ENCODE data around the gene MKRN2OS. TPM values are rescaled to one million over a fixed set of nuclear protein-coding genes. Genes with fewer than 3 reads are reported as not detected.

MKRN2OS gene
- total RNA-seq, 3 donors from 2014 or later, result 1.0 to 3.6 TPM; not detected in 1

DNA sequence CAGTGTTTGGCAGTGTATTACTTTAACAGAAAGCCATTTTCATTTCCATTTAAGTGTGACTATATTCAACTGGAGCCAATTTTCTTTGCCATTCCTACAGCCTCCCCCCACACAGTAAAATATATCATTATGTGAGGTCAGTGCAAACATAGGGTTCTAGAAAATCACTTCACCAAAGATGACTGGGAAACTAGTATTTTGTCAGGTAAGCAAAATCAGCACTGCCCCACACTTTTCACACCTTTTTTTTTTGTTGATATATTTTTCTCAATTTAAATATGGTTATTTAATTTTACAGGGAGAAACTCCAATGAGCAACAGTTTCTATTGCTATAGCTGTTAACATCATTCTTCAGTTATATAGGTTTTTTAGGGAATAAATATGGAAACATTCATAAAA is 29.7 kb downstream of the MKRN2OS start:
- Histone ChIP-seq H3K27ac (no peak overlapping the region), H3K27me3 (no peaks in the 10 kb centered on the region), H3K9me3 (no peaks in the 10 kb centered on the region), H3K4me1 (no peaks in the 10 kb centered on the region), H3K36me3 (no peaks in the 10 kb centered on the region), H3K4me3 (no peak overlapping the region)
- intact Hi-C loops (cut with DNase I; ENCODE audit: low total_unique reads), result no loop called here
- DNase-seq (ENCODE audit: low spot score in 2 of 2), result no peak
- TF ChIP-seq POLR2AphosphoS5 (IDR thresholded peaks at IDR 0.05), result no peak
- TF ChIP-seq, protein P1, sequence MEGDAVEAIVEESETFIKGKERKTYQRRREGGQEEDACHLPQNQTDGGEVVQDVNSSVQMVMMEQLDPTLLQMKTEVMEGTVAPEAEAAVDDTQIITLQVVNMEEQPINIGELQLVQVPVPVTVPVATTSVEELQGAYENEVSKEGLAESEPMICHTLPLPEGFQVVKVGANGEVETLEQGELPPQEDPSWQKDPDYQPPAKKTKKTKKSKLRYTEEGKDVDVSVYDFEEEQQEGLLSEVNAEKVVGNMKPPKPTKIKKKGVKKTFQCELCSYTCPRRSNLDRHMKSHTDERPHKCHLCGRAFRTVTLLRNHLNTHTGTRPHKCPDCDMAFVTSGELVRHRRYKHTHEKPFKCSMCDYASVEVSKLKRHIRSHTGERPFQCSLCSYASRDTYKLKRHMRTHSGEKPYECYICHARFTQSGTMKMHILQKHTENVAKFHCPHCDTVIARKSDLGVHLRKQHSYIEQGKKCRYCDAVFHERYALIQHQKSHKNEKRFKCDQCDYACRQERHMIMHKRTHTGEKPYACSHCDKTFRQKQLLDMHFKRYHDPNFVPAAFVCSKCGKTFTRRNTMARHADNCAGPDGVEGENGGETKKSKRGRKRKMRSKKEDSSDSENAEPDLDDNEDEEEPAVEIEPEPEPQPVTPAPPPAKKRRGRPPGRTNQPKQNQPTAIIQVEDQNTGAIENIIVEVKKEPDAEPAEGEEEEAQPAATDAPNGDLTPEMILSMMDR (IDR thresholded peaks at IDR 0.05), result no peak
- TF ChIP-seq POLR2A (IDR thresholded peaks at IDR 0.05), result no peak

GRCh38 chr3:12513694-12514446 is 31.4 kb downstream of the MKRN2OS start:
- no peaks in the 10 kb centered on the region for H3K36me3 ChIP-seq
- no peaks in the 10 kb centered on the region for H3K4me1 ChIP-seq
- no peak for DNase-seq (ENCODE audit: low spot score in 2 of 2)
- no peak for TF ChIP-seq POLR2AphosphoS5 (IDR thresholded peaks at IDR 0.05)
- TF ChIP-seq, protein P1 (IDR thresholded peaks at IDR 0.05), result no peak
- no peak overlapping the region for H3K4me3 ChIP-seq
- no peaks in the 10 kb centered on the region for H3K27me3 ChIP-seq
- intact Hi-C loops (cut with DNase I; ENCODE audit: low total_unique reads), result no loop called here
- H3K27ac ChIP-seq, result no peak overlapping the region
- H3K9me3 ChIP-seq, result no peaks in the 10 kb centered on the region

GRCh38 chr3:12512534-12513118 is 32.7 kb downstream of the MKRN2OS start:
- Histone ChIP-seq H3K4me1 (no peaks in the 10 kb centered on the region), H3K36me3 (no peaks in the 10 kb centered on the region), H3K27me3 (no peaks in the 10 kb centered on the region), H3K4me3 (no peak overlapping the region), H3K9me3 (no peaks in the 10 kb centered on the region), H3K27ac (no peak overlapping the region)
- TF ChIP-seq, protein P1 (IDR thresholded peaks at IDR 0.05), result no peak
- TF ChIP-seq POLR2A (IDR thresholded peaks at IDR 0.05) (no peak), POLR2AphosphoS5 (IDR thresholded peaks at IDR 0.05) (no peak)
- intact Hi-C loops (cut with DNase I; ENCODE audit: low total_unique reads), result no loop called here
- DNase-seq (ENCODE audit: low spot score in 2 of 2), result no peak

GRCh38 chr3:12509466-12509865 is 35.8 kb downstream of the MKRN2OS start:
- no peak for DNase-seq (ENCODE audit: low spot score in 2 of 2)
- no peaks in the 10 kb centered on the region for H3K27me3 ChIP-seq
- H3K36me3 ChIP-seq, result no peaks in the 10 kb centered on the region
- peak overlapping the region in 1 of 2 donors; percentile 54 for H3K27ac ChIP-seq
- H3K4me3 ChIP-seq, result no peak overlapping the region
- no peaks in the 10 kb centered on the region for H3K9me3 ChIP-seq
- TF ChIP-seq POLR2A (IDR thresholded peaks at IDR 0.05), result no peak
- no peak for TF ChIP-seq POLR2AphosphoS5 (IDR thresholded peaks at IDR 0.05)
- TF ChIP-seq, protein P1 (IDR thresholded peaks at IDR 0.05), result no peak
- intact Hi-C loops (cut with DNase I; ENCODE audit: low total_unique reads), result no loop called here
- H3K4me1 ChIP-seq, result no peaks in the 10 kb centered on the region

- intact Hi-C loops (cut with DNase I; ENCODE audit: low total_unique reads), result no loop called here
- TF ChIP-seq, protein P1 (IDR thresholded peaks at IDR 0.05), result no peak
- TF ChIP-seq POLR2AphosphoS5 (IDR thresholded peaks at IDR 0.05) (peak in 1 of 3 donors; percentile 19), POLR2A (IDR thresholded peaks at IDR 0.05) (no peak)
- H3K4me3 ChIP-seq, result no peak overlapping the region
- peak overlapping the region; percentile 43 to 82 for H3K27ac ChIP-seq
- H3K9me3 ChIP-seq, result no peaks in the 10 kb centered on the region
- H3K36me3 ChIP-seq, result no peaks in the 10 kb centered on the region
- H3K4me1 ChIP-seq, result no peaks in the 10 kb centered on the region
- DNase-seq (ENCODE audit: low spot score in 2 of 2), result no peak
- no peaks in the 10 kb centered on the region for H3K27me3 ChIP-seq
These were observed 37.0 kb downstream of the MKRN2OS start for GRCh38 chr3:12508291-12508700.

Measured in breast epithelium (tissue), 4 donors.